ENCODE results near the gene RGS7. TPM values are rescaled to one million over a fixed set of nuclear protein-coding genes. Genes with fewer than 3 reads are reported as not detected.
"Not testable (repeated sequence)": the region's sequence is repeated elsewhere in the genome, so short reads cannot be mapped to it uniquely, and the experiment has no call there.

RGS7 gene
- total RNA-seq, 1 donor from 2014 or later = not detected

DNA sequence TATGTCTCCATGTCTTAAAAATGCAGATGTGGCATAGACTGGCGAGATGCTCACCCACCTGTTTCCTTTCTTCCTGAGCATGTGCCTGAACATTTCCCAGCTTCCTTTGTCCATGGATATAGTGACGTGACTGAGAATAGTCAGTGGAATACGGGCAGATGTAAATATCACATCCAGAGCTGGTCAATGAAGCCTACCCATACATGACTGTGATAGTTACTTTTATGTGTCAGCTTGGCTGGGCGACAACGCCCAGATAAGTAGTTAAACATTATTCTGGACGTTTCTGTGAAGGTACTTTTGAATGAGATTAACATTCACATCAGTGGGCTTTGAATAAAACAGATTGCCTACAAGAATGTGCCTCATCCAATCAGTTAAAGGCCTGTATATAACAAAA, 135.7 kb downstream of the RGS7 start:
- no peak for DNase-seq (ENCODE audit: low spot score)
- intact Hi-C loops (cut with DNase I) = no loop called here

DNA sequence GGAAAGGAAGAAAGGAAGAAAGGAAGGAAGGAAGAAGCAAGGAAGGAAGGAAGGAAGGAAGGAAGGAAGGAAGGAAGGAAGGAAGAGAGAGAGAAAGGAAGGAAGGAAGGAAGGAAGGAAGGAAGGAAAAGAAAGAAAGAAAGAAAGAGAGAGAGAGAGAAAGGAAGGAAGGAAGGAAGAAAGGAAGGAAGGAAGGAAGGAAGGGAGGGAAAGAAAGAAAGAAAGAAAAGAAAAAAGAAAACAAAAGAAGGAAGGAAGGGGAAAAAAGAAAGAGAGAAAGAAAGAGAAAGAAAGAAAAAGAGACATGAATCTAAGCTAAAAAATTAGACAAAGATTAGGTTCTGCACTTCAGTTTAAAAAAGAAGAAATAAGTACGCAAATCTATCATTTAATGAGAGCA, 136.1 kb downstream of the RGS7 start:
- intact Hi-C loops (cut with DNase I); DNase-seq (ENCODE audit: low spot score): not testable (repeated sequence)

DNA sequence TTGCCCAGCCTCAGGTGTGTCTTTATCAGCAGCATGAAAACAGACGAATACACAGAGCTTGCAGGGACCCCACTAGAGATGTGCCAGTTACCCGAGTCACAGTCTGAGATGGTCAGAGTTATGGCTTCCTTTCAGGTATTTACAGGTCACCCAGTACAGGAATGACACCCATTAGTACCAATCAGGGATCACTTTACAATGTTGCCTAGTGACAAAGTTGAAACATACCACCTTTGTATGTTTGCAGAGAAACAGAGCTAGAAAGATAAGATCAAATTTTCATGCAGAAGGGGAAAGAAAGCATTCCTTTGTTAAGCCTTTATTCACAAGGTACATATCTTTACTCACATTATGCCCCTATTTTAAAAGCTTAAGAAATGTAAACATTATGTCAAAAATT, 137.6 kb downstream of the RGS7 start:
- DNase-seq (ENCODE audit: low spot score) = no peak
- intact Hi-C loops (cut with DNase I) = no loop called here

DNA sequence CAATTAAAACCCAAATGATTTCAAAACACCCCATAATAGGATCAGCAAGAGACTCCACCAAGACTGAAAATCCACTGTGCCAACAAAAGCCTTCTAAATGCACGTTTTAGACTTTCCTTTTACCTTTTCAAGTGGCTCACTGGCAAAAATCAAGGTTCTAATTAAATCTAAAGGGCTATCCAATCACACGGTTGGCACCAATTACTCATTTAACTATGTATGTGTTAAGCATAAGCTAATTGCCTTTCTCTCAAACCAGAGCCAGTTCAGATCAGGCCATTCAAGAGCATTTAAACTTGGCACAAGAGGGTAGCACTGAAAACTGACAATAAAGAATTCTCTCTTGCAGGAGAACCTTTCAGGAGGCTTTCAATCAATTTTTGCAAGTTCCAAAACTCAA, 139.5 kb downstream of the RGS7 start:
- intact Hi-C loops (cut with DNase I) = no loop called here
- DNase-seq (ENCODE audit: low spot score) = no peak

DNA sequence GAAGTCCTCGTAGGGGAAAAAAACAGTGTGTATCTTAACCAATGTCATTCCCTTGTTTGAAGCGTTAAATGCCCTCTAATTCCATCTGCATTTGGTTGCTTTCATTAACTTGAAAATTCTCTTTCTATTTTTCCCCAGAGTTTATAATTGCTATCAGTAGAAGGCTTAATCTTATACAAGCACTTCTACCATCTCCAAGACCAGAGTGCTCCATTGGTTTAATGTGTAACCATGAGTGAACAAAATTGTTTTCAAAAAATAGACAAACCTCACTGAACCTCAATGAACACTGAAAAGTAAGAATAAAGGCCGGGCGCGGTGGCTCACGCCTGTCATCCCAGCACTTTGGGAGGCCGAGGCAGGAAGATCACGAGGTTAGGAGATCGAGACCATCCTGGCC, 141.3 kb downstream of the RGS7 start:
- intact Hi-C loops (cut with DNase I) = no loop called here
- DNase-seq (ENCODE audit: low spot score) = no peak

DNA sequence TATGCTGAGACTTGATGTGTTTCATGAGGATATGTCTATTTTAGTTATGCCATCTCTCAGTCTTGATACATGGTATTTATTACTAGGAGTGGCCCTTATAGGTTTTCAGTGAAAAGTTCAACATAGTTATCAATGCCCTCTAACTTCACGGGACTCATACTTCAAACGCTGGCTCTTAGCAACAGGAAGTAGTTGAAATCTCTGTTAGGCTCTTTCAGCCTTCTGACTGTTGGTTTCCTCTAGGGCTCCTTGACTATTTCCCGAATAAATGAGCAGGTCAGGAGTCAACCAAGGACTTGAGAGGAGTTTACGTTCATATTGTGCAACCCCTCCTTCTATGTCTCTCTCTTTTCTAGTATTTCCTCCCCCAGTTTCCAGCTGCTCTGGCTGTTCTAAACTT, 141.8 kb downstream of the RGS7 start:
- intact Hi-C loops (cut with DNase I) = no loop called here
- no peak for DNase-seq (ENCODE audit: low spot score)

- no peak for DNase-seq (ENCODE audit: low spot score)
- intact Hi-C loops (cut with DNase I) = no loop called here
Observed at GRCh38 chr1:241213139-241213538, 143.9 kb downstream of the RGS7 start.

DNA sequence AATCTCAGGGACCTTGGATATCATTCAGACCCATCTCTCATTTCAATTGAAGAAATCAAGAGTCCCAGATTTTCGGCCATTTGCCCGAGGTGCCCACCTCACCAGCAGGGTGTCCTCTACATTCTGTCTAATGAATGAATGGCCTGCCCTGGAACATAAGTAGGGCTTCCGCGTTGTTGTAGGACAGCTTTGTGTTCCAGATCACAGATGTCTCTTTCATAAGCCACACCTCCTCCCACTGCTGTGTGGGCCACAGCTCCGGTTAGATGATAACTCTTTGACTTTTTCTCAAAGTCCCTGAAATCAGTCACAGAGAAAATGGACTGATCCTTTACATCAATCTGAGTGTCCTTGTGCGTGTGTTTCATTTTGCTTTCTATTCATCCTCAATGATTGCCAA, 144.4 kb downstream of the RGS7 start:
- intact Hi-C loops (cut with DNase I) = no loop called here
- no peak for DNase-seq (ENCODE audit: low spot score)

DNA sequence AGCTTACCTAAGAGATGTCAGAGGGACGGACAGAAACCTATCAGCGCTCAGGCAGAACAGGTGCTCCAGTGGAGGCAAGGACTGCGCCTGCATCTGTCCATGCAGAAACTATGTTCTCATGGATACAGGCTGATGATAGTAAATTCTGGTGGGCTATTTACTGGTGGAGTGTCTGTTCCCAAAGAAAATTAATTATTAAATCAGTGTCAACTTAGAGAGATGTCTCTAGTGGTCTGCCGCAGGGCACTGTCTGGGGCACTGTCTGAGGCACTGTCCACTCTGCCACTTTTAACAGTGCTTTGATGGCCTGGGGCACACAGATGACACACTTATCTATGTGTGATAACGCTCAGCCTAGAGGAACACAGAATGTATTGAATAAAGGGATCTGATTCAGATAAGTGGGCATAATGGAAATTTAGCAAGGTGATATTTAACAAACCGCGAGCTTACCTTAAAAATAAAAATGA, 148.1 kb downstream of the RGS7 start:
- intact Hi-C loops (cut with DNase I) = no loop called here
- no peak for DNase-seq (ENCODE audit: low spot score)

GRCh38 chr1:241203817-241204216, 153.2 kb downstream of the RGS7 start:
- intact Hi-C loops (cut with DNase I) = no loop called here
- DNase-seq (ENCODE audit: low spot score) = no peak

DNA sequence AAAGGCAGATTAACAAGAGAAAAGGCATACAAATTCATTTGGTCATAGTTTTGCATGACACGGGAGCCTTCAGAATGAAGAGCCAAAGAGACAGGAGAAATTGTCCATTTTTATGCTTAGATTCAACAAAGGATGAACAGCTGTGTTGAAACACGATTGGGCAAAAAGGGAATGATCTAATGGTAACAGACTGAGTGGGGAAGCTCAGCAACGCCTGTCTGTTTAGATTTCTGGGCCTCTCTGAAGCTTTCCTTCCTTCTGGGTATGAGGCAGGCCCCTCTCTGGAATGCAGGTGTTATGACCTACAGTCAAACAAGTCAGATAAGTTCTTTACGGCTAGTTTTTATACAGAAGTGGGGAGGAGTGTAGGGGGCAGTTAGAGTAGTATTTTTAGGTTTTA, 154.6 kb downstream of the RGS7 start:
- no peak for DNase-seq (ENCODE audit: low spot score)
- intact Hi-C loops (cut with DNase I) = no loop called here

DNA sequence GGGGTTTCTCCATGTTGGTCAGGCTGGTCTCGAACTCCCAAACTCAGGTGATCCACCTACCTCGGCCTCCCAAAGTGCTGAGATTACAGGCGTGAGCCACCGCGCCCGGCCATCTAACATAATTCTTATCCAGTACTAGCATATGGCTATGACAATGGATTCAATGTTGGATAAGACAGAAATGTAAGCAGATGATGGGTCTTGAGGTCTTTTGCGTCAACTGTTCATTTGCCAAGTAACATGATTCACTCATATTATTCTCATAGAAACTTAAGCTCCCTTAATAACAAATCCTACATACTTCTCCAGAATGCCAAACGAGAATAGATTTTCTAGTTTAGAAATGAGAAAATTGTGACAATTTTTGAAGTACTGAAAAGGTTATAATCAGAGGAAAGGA, 170.3 kb downstream of the RGS7 start:
- intact Hi-C loops (cut with DNase I) = no loop called here
- DNase-seq (ENCODE audit: low spot score) = no peak

DNA sequence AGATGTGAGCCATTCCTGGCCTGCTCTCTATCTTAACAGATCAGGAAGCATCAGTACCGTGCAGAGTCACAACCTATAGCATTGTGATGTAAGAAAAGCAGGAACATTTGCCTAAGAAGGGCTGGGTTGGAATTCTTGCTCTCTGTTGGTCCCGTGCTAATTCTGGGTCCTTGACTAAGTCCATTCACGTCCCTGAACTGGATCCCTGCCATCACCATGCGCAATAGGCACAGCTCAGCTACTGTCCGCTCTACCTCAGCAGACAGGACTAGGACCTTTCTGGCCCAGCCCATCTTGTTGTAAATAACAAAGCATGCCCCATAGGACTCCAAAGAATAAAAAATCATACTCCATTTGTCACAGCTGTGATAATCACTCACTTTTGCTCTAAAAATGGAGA, 175.0 kb downstream of the RGS7 start:
- DNase-seq (ENCODE audit: low spot score) = no peak
- intact Hi-C loops (cut with DNase I) = no loop called here

DNA sequence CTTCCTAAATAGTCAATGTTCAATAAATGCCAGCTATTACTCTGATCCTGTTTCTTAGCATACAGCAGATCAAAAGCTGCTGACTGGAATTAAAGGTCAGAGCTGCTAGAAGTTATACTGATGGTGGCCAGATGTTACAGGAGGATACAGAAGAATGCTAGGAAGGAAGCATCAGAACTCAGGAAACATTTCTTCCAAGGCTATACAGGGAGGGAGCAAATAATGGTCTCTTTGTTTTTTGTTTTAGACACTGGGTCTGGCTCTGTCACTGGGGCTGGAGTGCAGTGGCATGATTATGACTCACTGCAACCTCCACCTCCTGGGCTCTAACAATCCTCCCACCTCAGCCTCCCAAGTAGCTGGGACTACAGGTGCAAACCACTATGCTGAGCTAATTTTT, 175.5 kb downstream of the RGS7 start:
- intact Hi-C loops (cut with DNase I) = no loop called here
- DNase-seq (ENCODE audit: low spot score) = no peak

- DNase-seq (ENCODE audit: low spot score) = no peak
- intact Hi-C loops (cut with DNase I) = no loop called here
Observed at GRCh38 chr1:241180569-241180968, 176.4 kb downstream of the RGS7 start.

GRCh38 chr1:241177660-241178059, 179.3 kb downstream of the RGS7 start:
- DNase-seq (ENCODE audit: low spot score) = no peak
- intact Hi-C loops (cut with DNase I) = no loop called here

GRCh38 chr1:241172486-241172885, 184.5 kb downstream of the RGS7 start:
- DNase-seq (ENCODE audit: low spot score) = no peak
- intact Hi-C loops (cut with DNase I) = no loop called here

GRCh38 chr1:241171991-241172390, 185.0 kb downstream of the RGS7 start:
- DNase-seq (ENCODE audit: low spot score) = no peak
- intact Hi-C loops (cut with DNase I) = no loop called here

DNA sequence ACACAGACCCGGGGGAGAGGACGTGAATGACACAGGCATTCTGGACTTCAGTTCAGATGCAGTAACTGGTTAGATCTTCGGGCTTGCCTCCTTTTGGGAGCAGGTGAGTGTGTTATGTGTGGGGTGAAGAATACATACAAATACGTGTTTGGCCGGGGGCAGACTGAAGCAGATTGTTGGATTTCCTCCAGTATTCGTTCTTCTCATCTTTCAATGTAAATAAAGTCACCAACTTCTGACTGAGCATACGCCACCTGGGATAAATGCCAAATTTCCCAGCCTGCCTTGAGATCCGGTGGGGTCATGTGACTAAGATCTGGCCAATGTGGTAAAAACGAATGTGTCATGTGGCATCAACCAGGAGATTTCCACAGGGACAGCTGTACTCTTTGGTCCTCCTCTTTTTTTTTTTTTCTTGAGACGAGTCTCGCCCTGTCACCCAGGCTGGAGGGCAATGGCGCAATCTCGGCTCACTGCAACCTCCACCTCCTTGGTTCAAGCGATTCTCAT, 189.8 kb downstream of the RGS7 start:
- intact Hi-C loops (cut with DNase I) = no loop called here
- no peak for DNase-seq (ENCODE audit: low spot score)

DNA sequence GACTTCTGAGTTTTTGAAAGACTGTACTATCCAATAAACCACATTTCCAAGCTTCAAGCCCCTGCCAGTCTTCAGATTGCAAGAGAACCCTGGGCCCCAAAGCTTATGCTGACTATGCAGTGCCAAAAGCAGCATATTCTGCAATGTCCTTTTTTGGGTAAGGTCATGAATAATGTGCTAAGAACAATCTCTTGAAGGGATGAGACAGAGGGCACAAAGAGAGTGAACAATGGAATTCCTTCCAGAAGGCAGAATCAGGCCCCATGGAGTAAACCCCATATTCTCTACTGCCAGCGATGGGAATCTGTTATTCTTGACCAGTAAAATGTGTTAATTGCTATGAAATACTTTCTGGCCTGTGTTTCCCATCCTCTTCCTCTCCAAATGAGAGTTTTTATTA, 190.4 kb downstream of the RGS7 start:
- no peak for DNase-seq (ENCODE audit: low spot score)
- intact Hi-C loops (cut with DNase I) = no loop called here

GRCh38 chr1:241165256-241165655, 191.7 kb downstream of the RGS7 start:
- intact Hi-C loops (cut with DNase I); DNase-seq (ENCODE audit: low spot score): not testable (repeated sequence)

- DNase-seq (ENCODE audit: low spot score) = no peak
- intact Hi-C loops (cut with DNase I) = no loop called here
Observed at GRCh38 chr1:241163363-241163762, 193.6 kb downstream of the RGS7 start.

All from cardiac septum (tissue), 1 donor.